ENCODE measurements around the gene GUCY2D.

DNA sequence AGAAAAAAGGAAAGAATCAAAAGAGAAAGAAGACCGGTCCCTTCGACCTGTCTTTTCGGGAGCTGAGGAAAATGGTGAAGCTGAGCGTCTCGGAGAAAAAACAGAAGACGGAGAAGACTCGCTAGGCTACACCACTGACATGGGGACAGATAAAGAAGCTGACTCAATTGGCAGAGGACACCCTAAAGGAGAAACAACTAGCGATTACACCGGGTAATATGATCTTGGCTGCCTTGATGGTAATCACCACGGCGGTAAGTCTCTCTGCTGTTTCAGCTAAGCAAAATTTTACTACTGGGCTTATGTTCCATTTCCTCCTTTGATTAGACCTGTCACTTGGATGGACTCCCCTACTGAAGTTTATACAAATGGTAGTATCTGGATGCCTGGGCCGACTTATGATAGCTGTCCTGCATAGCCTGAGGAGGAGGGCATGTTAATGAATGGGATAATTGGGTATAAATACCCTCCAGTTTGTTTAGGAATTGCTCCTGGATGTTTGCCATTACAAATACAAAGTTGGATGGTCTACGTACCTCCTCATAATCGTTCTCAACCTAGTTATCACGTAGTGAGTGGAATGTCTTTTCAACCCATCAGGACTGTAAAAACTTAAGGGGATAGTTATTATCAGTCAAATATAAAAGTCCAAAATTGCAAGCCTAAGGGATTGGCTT lies 60.5 kb downstream of the GUCY2D start:
- TF ChIP-seq EZH2phosphoT487 (IDR thresholded peaks at IDR 0.05; ENCODE audit: insufficient read depth, low read depth) (0 out of 2 replicates have a peak, but pooled peaks have one; percentile 67), EZH2 (IDR thresholded peaks at IDR 0.05; ENCODE audit: insufficient read depth, poor library complexity, severe bottlenecking) (peak; percentile 73)

Data from GM23248 (cell line).